Hippocampal formation (tissue), 2 donors: ENCODE results near the gene JAKMIP2.

Experiments
- DNase-seq, 2 donors: peaks; one replicate each; lab custom pipeline; 2025; lab: John Stamatoyannopoulos, UW

JAKMIP2 gene

DNA sequence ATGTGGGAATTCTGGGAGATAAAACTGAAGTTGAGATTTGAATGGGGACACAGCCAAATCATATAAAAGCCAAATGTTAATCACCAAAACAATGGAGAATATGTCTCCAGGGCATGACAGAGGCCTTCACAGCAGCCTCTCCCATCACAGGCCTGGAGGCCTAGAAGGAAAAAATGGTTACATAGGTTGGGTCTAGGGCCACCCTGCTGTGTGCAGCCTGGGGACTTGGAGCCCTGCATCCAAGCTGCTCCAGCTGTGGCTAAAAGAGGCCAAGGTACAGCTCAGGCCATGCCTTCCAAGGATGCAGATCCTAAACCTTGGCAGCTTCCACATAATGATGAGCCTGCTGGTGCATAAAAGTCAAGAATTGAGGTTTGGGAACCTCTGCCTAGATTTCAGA, 85.1 kb downstream of the JAKMIP2 start:
- no peak for DNase-seq

DNA sequence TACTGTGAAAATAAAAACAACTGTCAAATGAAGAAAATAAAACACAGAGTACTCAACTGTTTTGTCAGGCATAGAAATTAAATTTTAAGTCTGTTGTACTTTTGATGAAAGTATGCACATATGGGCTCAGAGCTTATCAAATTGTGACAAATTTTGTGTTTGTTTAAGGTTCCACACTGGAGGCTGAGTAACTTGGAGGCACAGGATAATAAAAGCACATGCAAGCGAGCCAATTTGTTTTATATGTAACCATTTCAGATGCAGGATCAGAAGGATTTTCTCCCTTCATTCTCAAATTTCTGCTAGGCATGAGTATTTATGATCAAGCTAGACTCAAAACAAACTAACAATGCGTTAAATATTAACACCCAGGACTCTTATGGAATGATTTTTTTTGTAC, 87.8 kb downstream of the JAKMIP2 start:
- DNase-seq = no peak

DNA sequence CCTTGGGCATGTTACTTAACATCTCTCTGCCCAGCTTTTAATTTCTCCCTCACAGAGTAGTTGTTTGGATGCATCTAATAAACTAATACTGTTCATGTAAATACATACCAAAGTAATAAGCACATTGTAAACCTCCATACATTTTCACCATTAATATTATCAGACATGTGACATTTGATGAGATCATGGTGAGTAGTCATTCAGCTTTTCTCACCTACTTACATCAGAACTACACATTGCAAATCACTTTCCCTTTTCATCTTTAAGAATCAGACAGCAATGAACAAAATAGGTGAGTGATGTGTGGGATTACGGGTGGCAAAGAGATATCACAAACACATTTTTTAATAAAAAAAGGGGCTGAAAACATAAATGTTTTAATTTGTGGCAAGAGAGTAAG, 89.3 kb downstream of the JAKMIP2 start:
- DNase-seq = no peak

DNA sequence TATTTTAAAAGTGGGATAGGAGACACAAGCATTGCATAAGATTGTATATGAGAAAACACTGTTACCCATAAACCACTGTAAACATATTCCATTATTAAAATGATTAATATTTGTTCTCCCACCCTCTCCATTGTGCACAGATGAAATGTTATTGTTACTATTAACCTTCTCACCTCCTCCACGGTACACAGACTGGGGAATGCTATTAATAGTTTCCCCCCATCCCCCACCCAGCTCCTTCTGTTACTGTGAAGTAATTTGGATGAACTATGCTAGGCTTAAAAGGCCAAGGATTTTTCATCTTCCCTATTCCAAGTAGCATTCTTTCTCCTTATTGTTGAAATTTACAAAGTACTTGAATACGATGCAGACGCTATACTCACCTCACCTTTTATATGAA, 91.4 kb downstream of the JAKMIP2 start:
- no peak for DNase-seq

DNA sequence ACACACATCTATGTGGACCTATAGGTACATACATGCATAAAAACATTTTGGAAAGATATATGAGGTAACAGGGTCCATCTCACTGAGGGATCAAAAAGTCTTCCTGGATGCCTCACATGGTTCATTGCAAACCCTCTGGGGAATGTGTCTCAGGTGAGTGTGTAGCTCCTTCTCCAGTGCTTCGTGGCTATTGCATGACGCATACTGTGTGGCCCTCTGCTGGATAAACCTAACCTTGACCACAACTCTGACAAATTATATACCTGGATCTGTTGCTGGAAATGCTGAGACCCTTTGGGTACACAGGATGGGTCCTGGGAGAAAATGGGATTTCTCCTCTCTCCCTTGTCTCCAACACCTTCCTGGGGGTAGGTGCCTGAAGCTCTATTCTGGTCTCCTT, 91.9 kb downstream of the JAKMIP2 start:
- no peak for DNase-seq

DNA sequence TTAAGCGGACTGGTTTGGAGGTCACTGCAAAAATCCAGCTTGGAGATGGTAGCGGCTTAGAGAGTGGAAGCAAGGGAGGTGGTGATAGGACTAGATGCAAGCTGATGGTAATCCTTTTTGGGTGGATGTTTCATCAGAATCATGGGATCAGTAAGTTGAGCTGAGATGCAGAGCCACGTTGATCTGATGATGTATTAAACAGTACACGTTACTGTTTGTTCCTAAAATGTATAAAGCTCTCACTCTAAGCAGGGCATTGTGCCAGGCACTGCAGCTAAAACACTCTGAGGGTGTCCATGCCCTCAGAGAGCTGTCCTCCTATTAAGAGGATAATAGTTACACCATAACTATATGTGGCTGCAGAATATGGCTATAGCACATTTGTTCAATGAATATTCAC, 93.1 kb downstream of the JAKMIP2 start:
- DNase-seq = no peak

DNA sequence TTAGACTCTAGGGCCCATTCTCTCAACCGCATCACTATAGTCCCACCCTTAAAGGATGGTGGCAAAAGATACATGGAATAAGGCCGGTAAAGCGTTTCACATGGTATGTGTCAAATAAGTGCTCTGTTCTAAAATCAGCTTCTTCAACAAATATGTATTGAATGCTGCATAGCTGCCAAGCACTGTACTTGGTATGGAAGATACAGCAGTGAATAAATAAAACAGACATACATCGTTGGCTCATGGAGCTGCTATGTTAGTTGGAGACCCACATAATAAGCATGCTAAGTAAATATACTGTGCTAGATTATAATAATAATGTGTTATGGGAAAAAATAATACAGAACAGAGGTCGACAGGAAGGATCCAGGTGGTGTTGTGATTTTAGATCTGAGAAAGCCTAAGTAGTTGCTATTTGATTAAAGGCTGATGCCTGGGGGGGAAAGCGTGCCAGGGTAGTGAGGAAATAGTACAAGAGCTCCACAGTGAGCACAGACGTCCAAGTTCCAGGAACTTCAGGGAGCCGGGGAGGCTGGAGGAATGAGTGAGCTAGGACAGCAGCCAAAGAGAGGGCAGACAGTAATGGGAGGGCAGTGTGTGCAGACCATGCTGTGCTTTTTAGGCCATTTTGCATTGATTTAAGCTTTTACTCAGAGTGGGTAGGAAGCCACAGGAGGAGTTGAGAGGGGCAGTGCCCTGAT, 93.7 kb downstream of the JAKMIP2 start:
- DNase-seq = peak; percentile 20 to 41

DNA sequence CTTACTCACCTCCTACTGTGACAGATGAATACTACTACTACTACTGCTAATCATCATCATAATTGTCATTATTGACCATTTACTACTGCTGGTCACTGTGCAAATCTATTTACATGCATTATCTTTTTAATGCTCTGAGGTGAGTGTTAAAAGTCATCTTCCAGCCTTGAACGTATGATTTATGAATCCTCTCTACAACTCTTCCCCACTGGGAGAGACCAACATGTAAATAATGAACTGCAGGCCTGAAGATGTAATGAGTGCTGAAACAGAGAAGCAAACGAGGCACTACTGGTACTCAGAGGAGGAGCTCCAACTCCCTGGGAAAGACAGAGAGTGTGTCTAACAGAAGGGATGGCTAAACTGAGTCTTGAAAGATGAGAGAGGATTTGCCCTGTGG, 95.4 kb downstream of the JAKMIP2 start:
- DNase-seq = no peak

DNA sequence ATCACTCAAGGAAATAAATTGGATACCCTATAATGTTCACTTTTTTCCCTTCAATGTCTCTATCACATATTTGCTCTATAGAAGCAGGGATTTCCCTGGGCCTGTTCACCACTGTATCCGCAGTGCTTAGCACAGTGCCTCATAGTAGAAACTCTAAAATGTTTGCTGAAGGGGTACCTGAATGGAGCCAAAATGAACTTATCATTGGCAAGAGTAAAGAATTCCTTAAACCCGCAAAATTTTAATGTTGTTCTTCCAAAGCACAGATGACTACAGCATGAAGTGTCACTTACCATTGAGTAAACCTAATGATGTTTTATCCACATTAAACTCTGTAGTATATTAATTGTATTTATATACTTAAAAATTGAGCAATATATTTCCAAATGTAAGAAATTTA, 96.1 kb downstream of the JAKMIP2 start:
- DNase-seq = no peak

DNA sequence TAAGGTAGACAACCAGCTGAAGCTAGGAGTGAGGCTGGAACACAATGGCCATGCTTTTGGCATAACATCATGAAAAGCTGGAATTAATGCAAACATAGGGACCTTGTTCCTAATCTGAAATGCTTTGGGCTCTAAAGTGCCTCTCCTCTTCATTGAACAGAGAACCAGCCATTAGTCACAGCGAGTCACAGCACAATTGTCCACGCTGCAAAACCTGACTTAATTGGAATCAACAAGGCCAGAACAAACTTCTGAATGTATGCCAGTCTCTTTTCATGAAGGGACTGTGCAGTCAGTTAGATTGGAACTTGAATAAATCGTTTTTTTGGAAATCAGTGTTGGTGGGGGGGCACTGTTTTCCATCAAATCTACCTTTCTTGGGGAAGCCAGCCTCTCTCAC, 96.5 kb downstream of the JAKMIP2 start:
- DNase-seq = peak; percentile 23 to 29

DNA sequence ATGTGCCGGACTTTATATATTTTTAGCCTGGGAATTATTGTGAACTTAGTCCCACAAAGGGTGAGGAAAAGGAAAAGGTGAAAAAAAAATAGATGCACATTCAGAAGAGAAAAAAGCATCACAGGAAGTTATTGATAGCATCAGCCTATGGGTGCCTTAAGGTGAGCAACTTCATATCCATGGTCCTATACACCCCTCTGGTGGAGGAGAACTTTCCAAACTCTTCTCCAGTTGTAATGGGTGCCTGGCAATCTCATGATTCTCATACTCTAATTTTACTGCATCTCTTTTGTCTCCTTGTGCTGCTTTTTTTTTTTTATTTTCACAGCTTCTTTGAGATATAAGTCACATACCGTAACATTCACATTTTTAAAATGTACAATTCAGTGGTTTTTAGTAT, 107.4 kb downstream of the JAKMIP2 start:
- no peak for DNase-seq

DNA sequence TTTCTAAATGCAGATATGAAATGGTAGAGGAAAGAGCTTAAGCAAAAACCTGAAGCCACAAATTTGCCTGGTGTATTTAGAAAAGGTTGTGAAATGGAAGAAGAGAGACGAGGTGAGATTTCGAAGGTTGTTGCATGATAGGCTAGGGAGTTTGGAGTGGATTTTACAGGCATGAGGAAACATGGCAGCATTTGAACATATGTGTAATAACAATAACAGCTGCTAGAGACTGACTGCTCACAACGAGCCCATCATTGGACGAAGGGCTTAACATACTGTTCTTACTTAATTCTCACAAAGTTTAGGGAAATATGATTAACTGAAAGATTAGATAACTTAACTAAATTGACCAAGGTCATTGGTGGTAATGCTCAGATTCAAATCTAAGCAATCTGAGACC, 108.1 kb downstream of the JAKMIP2 start:
- DNase-seq = no peak

DNA sequence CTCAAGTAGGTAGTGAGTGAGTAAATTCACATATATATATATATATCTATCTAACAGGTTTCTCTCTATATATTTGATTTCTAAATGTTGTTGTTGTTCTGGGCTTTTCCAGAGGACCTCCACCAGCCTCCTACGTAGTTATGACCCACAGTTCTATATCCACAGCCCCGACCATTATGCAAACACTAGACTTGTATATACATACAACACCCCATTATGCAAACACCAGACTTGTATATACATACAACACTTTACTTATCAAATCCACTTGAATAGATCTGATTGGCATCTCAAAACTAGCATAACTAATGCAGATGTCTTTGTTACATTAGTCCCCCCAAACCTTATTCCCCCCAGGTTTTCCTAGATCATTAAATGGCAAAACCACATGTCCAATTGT, 108.7 kb downstream of the JAKMIP2 start:
- no peak for DNase-seq

DNA sequence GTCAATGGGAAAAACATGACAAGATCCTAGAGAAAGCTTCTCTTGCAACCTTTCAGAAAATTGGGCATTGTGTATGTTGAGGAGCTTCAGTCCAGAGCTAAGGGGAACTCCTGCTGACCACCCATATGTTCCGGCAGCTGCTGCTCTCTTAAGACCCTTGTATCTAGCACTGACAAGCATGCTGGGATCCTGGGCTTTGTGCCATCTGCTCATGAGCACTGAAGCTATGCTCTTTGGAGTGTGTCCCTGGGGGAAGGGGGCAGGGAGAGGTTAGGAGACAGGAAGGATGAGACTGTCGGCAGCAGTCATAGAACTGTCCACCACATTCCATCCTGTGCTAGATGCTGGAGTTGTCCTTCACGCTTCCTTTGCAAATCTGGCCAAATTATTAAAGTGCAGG, 109.3 kb downstream of the JAKMIP2 start:
- peak in 1 of 2 donors; percentile 5 for DNase-seq

DNA sequence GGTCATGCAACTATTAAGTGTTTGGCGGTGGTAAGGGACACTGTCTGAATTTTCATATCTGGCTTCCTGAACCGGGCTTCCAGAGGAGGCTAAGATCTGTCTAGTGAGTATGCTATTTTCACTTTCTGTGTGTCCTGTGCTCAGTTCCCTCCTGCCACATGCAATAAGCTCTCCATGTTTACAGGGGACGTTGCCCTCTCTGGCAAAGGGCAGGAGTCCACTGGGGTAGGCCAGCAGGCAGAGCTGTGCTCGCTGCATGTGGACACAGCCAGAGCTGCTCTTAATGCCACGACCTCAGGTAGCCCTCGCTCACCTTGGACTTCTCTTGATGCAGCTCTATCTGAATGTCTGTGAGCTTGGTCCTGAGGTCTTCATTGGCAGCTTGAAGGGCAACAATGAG, 111.2 kb downstream of the JAKMIP2 start:
- no peak for DNase-seq

DNA sequence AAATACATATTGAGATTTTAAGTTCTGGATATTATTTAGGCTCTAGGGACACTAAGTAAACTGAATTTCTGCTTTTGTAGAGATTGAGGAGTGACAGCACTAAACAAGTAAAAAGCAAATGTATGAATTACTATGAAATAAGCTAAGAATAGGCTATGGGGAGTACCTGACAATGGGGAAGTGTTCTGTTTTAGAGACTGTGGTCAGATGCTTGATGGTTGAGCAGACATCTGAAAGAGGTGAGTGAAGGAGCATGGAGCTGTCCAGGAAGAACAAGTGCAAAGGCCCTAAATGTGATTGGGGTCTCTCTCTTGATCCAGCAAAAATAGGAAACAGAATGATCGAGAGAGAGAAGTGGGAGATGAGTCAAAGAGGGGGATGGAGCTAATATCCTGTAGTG, 111.7 kb downstream of the JAKMIP2 start:
- DNase-seq = no peak

DNA sequence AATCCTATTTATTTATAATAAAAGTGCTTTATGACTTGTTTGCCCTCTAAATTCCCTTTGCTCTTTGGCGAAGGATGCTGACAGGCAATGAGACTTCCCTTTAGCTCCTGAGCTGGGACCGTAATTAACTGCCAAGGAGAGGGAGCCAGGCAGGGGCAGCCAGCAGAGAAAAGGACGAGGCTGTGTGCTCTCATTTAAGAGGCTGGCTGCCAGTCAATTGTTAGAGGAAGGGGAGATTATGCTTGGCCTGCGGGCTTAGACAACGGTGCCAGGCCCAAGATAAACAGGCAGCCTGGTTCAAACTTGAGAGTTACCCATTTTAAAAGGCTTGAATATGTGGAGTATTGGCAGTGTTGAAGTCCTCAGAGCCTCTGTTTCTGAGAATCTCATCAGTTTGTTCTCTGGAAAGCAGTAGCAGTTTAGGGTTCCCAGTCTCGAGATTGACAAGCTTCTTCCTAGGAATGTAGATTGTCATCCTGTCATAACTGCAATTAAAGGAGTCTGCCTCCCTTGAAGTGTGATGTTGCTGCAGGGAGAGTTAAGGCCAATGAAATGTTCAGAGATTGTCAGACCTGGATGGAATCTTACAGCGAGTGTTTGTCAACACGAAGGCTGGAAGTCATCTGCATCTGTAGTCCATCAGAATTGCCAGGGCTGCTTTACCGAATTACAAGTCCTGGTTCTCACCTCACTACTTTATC, 113.2 kb downstream of the JAKMIP2 start:
- peak; percentile 5 to 11 for DNase-seq

DNA sequence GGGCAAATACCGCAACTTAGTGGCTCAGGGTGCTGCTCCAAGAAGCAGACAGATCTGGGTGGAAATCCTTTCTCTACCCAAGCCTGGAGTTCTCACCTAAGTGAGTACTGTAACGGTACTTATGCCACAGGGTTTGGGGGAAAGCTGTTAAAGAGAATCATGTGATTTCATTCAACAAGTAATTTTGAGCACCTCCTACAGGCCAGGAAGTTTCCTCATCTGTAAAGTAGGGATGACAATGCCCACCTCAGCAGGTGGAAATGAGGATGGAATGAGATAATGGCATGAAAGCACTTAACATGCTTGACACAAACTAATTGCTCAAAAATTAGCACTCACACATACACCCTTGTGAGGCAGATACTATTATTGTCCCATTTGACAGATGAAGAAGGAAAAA, 114.1 kb downstream of the JAKMIP2 start:
- DNase-seq = no peak

DNA sequence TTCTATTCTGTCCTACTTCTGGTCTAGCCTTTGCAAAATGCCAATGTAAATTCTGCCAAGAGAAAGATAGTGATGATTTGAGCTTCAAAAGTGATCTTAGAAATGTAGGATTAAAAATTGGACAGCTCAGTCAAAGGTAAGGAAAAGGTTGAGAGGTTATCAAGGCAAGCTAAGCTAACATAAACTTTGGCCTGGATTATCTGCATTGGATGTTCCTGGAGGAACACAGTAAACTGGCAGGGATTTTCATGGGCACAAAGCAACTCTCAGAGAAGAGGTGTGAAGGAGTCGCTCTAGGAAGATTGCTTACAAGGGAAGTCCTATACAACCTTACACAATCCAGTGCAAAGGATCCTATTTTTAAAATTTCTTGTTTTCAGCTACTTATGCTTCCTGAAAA, 115.2 kb downstream of the JAKMIP2 start:
- DNase-seq = no peak

DNA sequence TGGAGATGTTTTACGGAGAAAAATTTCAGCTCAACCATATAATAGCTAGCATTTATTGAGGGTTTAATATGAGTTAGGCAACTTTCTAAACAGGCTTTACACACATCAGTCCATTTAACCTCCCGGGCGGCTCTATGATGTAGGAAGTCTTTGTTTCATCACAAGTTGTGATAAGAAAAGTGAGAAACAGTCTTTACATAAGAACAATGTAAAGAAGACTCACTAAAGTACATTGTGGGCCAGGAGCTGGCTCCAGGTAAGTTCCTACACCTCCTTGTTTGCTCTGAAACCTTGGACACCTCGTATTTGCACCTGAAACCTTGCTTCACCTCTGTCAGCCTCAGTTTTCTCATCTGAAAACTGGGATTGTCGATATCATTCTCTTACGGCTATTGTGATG, 116.1 kb downstream of the JAKMIP2 start:
- no peak for DNase-seq

DNA sequence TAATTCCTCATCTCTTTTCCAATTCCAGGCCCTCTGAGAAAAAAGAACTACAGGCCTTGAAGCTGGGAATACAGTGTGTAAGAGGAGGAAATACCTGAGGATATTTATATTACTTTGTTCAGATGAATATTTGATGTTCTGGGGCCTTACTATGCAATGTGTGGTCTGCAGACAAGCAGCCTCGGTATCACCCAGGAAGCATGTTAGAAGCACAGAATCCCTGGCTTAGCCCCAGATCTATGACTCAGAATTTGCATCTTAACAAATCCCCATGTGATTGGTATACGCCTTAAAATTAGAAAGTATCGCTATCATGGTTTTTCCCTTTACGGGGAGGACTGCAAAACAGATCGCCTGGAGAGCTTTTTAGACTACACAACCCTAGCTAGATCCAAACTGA, 121.0 kb downstream of the JAKMIP2 start:
- DNase-seq = no peak

DNA sequence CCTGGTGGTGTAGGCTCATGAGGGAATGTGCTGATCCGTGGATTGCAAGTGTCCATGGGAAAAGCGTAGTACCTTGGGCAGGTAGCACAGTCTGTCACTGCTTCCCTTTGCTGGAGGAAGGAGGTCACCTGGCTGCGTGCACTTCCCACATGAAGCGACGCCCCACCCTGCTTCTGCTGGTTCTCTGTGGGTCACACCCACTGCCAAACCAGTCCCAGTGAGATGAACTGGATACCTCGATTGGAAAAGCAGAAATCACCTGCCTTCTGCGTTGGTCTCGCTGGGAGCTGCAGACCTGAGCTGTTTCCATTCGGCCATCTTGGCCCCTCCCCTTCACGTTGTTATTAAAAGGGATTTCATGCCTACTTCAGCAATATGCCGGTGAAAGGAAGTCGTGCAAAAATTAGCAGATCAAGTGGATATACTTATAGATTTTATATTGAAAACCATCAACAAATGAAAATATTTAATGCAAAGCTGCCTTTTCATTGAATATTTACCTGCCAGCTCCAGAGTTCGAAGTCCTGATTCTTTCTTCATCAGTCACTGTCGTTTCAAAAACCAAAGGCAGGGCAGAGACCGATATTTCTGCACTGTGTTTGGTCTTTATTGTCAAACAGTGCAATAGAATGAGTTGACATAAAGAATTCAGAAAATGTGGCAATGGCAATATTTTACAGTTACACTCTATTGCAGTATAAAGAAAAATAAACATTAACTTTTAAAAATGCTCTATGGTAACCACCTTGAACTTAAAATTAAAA, 123.2 kb downstream of the JAKMIP2 start:
- no peak for DNase-seq

DNA sequence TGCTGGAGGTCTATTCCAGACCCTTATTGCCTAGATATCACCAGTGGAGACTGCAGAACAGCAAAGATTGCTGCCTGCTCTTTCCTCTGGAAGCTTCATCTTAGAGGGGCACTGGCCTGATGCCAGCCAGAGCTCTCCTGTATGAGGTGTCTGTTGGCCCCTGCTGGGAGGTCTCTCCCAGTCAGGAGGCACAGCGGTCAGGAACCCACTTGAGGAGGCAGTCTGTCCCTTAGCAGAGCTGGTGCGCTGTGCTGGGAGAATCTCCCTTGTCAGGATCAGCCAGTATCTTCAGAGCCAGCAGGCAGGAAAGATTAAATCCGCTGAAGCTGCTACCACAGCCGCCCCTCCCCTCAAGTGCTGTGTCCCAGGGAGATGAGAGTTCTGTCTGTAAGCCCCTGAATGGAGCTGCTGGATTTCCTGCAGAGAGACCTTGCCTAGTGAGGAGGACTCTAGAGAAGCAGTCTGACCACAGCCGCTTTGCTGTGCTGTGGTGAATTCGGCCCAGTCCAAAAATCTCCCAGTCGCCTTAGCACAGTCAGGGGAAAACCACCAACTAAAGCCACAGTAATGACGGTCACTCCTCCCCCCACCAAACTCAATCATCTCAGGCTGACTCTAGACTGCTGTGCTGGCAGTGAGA, 124.1 kb downstream of the JAKMIP2 start:
- DNase-seq = no peak
